HG03469 (cell line): Measurements from ENCODE around the gene PBX3.

Experiments used
- ATAC-seq: cut with Tn5 transposase; IDR thresholded peaks from one replicate; pipeline ENCODE4 v1.9.1; 2021; ENCODE audit warnings: mild to moderate bottlenecking, moderate library complexity, moderate number of reproducible peaks; ENCODE audit not compliant: unreplicated experiment

Gene PBX3

GRCh38 chr9:125968714-125969374 lies 221.7 kb downstream of the PBX3 start:
- ATAC-seq: no peak

GRCh38 chr9:125969462-125969861 lies 222.3 kb downstream of the PBX3 start:
- no peak for ATAC-seq

- ATAC-seq: no peak
Measured at GRCh38 chr9:125969868-125970267, 222.7 kb downstream of the PBX3 start.

DNA sequence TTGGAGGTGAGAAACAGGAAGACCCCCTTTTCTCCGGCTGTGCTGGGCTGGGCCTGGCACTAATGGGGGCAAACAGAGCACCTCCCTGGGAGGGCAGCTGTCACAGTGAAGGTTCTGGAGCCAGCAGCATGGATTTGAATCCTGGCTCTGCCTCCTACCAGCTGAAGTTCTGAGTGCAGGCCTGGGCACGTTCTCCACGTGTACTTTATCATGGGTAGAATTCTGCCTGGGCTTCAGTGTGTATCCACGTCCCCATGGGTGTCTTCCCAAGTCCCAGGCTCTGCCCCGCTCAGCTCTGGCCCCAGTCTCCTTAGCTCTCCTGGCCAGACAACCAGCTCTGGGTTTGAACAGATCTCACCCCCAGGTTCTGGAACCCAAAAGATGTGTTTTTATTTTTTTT lies 223.2 kb downstream of the PBX3 start:
- ATAC-seq: no peak

DNA sequence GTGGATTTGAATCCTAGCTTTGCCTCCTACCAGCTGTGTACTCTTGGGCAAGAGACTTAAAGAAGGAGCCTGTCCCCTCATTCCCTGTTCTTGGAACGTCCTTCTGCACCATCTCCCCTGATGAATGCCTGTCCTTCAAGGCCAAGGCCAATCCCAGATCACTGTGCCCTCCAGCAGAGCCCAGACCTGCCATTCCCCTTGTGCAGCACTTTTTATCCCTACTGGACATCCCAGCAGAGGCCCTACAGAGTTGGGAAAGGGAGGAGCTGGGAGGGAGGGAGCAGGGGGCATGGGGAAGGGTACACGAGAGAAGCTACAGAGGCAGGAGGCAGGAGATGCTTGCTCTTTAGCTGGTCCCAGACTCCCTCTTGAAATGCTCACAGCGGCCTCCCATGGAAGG lies 223.9 kb downstream of the PBX3 start:
- ATAC-seq: no peak

GRCh38 chr9:125972012-125972729 lies 225.0 kb downstream of the PBX3 start:
- ATAC-seq: no peak

DNA sequence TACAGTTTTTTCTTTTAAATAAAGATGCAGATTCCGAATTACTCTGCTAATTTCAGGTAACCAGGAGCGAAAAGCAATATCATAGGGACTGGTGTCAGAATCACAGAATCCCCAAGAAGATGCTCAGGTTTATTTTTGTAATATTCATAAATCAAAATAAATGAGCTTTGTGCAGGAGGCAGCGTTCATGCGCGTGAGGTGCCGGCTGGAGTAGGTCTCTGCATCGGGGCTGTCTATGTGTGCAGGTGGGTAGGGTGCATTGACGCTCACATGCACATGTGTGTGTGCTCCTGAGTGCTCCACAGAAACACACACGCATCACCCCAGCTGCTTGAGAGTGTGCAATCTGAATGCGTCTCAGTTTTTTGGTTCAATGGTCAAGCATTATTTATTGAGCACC lies 226.4 kb downstream of the PBX3 start:
- no peak for ATAC-seq

- no peak for ATAC-seq
Measured at GRCh38 chr9:125974705-125975104, 227.5 kb downstream of the PBX3 start.

DNA sequence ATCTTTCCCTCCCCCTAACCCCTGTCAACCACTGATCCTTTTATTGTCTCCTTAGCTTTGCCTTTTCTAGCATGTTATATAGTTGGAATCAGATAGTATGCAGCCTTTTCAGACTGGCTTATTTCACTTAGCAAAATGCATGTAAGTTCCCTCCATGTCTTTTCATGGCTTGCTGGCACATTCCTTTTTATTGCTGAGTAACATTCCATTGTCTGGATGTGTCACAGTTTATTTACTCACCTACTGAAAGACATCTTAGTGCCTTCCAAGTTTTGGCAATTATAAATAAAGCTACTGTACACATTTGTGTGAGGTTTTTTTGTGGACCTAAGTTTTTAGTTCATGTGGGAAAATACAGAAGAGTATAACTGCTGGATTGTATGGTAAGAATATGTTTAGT lies 230.1 kb downstream of the PBX3 start:
- no peak for ATAC-seq

GRCh38 chr9:125979383-125979782 lies 232.2 kb downstream of the PBX3 start:
- no peak for ATAC-seq

GRCh38 chr9:125982798-125983406 lies 235.7 kb downstream of the PBX3 start:
- no peak for ATAC-seq

DNA sequence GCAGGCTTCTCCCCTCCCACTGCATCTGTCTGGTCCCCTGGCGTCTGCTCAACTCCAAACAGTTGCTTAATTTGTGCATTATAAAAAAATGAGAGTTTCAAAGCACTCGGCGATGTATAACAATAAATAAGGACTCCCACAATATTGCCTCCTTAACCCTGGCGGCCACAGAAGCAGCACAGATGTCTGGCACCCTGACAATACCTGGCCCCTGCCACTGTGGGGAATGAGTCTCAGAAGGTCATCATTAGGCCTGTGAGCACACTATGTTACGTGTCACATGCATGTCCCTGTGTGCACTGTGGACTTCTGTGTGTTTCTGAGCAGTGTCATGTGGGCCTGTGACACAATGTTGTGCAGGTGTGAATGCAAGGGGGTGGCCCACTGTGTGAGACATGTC lies 236.5 kb downstream of the PBX3 start:
- no peak for ATAC-seq

- no peak for ATAC-seq
Measured at GRCh38 chr9:125984461-125984860, 237.3 kb downstream of the PBX3 start.

DNA sequence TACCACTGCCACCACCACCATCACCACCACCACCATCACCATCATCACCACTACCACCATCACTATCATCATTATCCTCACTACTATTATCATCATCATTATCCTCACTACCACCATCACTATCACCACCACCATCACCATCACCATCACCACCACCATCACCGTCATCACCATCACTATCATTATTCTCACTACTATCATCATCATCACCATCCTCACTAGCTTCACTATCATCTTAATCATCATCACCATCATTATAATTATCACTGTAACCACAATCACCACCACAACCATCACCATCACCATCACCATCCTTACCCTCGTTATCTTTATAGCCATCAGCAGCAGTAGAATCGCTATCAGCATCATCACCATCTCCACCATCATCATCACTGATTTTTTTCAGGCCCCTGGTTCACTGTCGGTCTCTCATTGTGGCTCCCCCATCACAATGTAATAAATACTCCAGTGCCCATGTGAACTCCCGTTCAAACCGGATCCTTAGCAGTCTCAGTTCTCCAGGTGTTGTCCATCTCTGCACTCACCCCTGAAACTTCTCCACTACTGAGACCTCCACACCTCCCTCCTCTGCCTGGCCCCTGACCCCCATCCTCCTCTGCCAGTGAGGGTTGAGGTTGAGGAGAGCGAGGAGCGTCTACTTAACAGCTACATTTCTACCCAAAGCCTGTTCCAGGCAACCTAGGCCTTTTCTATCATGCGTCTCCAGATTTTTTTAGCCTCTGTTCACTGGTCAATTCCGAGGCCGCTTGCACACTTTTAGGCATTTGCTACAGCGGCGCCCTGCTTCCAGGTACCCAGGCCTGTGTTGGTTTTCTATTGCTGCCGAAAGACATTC lies 238.2 kb downstream of the PBX3 start:
- no peak for ATAC-seq

DNA sequence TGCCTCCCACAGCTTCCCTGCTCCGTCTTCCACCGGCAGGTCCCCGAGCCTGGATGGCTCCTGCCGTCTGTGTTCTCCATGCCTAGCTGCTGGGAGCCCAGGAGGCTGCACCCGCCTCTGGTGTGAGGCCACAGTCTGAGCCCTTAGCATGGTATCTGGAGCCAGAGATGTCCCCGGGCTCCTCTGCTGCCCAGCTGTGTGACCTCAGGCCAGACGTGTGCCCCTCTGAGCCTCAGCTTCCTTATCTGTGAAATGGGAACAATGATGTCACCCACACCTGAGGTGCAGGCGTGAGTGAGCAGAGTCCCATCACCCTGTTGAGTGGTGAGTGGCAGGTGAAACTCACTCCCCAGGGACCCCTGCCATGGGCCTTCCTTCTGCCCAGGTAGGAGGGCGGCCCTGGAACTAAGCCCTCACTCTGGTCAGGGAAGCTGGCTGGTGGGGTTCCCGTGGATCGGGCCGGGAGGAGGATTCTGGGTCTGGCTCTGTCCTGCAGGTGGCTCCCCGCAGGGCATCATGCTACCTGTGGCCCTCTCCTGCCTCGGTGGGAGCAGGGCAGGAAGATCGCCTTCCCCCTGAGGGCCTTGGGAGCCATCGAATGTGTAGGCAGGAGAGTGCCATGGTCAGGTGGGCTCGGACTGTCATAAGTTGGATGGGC lies 239.0 kb downstream of the PBX3 start:
- ATAC-seq: no peak

DNA sequence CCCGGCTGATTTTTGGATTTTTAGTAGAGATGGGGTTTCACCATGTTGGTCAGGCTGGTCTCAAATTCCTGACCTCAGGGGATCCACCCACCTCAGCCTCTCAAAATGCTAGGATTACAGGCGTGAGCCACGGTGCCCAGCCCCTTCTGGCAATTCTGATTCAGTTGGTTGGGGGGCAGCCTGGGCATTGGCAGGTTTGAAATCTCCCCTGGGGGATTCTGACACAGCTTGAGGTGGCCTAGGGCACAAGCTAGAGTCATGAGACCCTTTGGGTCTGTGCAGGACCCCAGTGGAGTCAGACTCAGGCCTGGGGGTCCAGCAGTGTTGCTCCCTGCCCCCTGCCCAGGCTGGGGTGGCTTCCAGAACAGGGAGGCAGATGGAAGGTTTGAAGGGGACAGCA lies 239.8 kb downstream of the PBX3 start:
- no peak for ATAC-seq

GRCh38 chr9:125987420-125987819 lies 240.2 kb downstream of the PBX3 start:
- no peak for ATAC-seq

DNA sequence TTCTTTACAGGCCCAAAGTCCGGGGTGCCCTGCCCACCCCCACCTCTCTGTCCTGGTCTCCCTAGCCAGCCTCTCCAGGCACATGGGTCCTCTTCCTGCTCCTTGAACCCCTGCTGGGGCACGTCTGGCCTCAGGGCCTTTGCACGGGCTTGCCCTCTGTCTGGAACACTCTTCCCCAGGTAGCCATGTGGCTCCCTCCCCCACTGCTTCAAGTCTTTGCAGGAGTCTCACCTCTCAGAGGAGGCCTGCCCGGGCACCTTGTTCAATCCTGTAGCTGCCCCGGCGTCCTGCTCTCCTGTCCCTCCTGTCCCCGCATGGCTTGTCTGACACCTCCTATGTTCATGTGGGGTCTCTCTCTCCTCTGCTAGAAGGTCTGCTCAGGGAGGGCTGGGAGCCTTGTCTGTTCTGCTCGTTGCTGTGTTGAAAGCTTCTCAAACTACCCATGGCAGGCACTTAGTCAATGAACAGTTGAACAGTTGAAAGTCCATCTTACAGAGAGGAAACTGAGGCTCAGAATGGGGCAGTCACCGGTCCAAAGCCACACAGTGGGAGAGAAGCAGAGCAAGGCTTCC lies 241.4 kb downstream of the PBX3 start:
- ATAC-seq: no peak

- ATAC-seq: no peak
Measured at GRCh38 chr9:125989090-125989501, 241.9 kb downstream of the PBX3 start.

- ATAC-seq: no peak
Measured at GRCh38 chr9:125989524-125990180, 242.5 kb downstream of the PBX3 start.
